Panc1 (cell line): ENCODE measurements around the gene PRXL2B. TPM values are rescaled to one million over a fixed set of nuclear protein-coding genes. Genes with fewer than 3 reads are reported as not detected.

Source experiments
- ATAC-seq: fragments of 200-7000 bp; cut with Tn5 transposase; 2 replicates; pipeline ENCODE4 v1.9.1; 2020; ENCODE audit warnings: mild to moderate bottlenecking, moderate library complexity
- BruUV-seq: library from RNA; stranded (reverse); fragments of 400-500 nt; replicated peaks from 2 replicates; lab custom pipeline; 2021; lab: Mats Ljungman, UMichigan
- CTCF ChIA-PET: fragments of 300-600 bp; sonication (Branson Sonifier 250); formaldehyde crosslinking; loops from one replicate; lab custom pipeline; 2022; ENCODE audit warnings: antibody characterized with exemption; lab: Charles Lee
- POLR2A ChIA-PET: fragments of 300-600 bp; sonication (Branson Sonifier 250); formaldehyde crosslinking; loops from one replicate; lab custom pipeline; 2022; ENCODE audit warnings: antibody characterized with exemption; lab: Charles Lee
- DNase-seq: peaks from one replicate; pipeline ENCODE4 v3.0.0-alpha.2; 2010; ENCODE audit warnings: low read depth, low spot score
- H3K27ac ChIP-seq: 2 replicates; pipeline ENCODE4 v1.5.1; 2011; ENCODE audit warnings: mild to moderate bottlenecking, low read length, inconsistent platforms
- H3K27me3 ChIP-seq: fragments of 200-500 bp; sonication (Bioruptor generic); 2 replicates; pipeline ENCODE4 v1.6.0; 2014; ENCODE audit warnings: low read length, inconsistent platforms; ENCODE audit not compliant: control insufficient read depth, insufficient read depth
- H3K36me3 ChIP-seq: fragments of 200-500 bp; sonication (Bioruptor generic); 2 replicates; pipeline ENCODE4 v1.5.1; 2014; ENCODE audit warnings: inconsistent platforms, mild to moderate bottlenecking, low read length, moderate library complexity; ENCODE audit not compliant: control insufficient read depth, insufficient read depth
- H3K4me1 ChIP-seq: 2 replicates; pipeline ENCODE4 v1.5.1; 2011; ENCODE audit warnings: inconsistent platforms, mild to moderate bottlenecking, low read length, moderate library complexity; ENCODE audit not compliant: control insufficient read depth, insufficient read depth
- H3K4me3 ChIP-seq, 2 experiments: 2 replicates each; pipeline ENCODE4 v1.5.1; 2011 to 2012; ENCODE audit warnings: low read depth in 2 of 2, low read length in 2 of 2, mild to moderate bottlenecking in 2 of 2, inconsistent platforms in 1 of 2, moderate library complexity in 1 of 2
- H3K9me3 ChIP-seq: fragments of 200-500 bp; sonication (Bioruptor generic); 2 replicates; pipeline ENCODE4 v1.5.1; 2014; ENCODE audit warnings: low read depth, mild to moderate bottlenecking, inconsistent platforms, low read length, moderate library complexity; ENCODE audit not compliant: control insufficient read depth, insufficient read depth
- CTCF ChIP-seq: fragments of 450-650 bp; IDR thresholded peaks from 2 replicates; pipeline ENCODE4 v1.5.1; 2017; ENCODE audit warnings: mild to moderate bottlenecking
- POLR2AphosphoS5 ChIP-seq: IDR thresholded peaks from 2 replicates; pipeline ENCODE4 v1.6.1; 2012; ENCODE audit warnings: mild to moderate bottlenecking, low read depth, low read length, moderate library complexity
- SIN3A ChIP-seq: IDR thresholded peaks from 2 replicates; pipeline ENCODE4 v1.6.1; 2012; ENCODE audit warnings: low read depth, mild to moderate bottlenecking, low read length, moderate library complexity, borderline replicate concordance; ENCODE audit not compliant: insufficient read depth
- TCF7L2 ChIP-seq: IDR thresholded peaks from 2 replicates; pipeline ENCODE4 v1.6.1; 2011; ENCODE audit warnings: mild to moderate bottlenecking, low read depth, low read length, inconsistent platforms
- in situ Hi-C: cut with HindIII; loops from 2 replicates; pipeline ENCODE4 v1.10.0; 2016; ENCODE audit warnings: low sequenced_read_pairs, low pct_unique_long_range_greater_than_20kb
- intact Hi-C: fragments of 100-400 bp; cut with micrococcal nuclease; formaldehyde crosslinking; loops from one replicate; pipeline ENCODE4 v1.10.0; 2022; ENCODE audit not compliant: unreplicated experiment
- total RNA-seq: library from RNA; stranded (reverse); gene quantifications from one replicate; pipeline ENCODE4 v1.2.1, GENCODE V29; 2021; ENCODE audit not compliant: unreplicated experiment
- TF ChIP-seq, protein P1 (sequence below), 2 experiments: IDR thresholded peaks; 2 replicates each; pipeline ENCODE4 v1.6.1; 2011 to 2012; ENCODE audit warnings: low read depth in 2 of 2, control low read depth in 1 of 2, low read length in 1 of 2, mild to moderate bottlenecking in 1 of 2, moderate library complexity in 1 of 2; ENCODE audit not compliant: insufficient read depth in 1 of 2

Gene PRXL2B
- total RNA-seq, 1 experiment from 2014 or later = 17.0 TPM

DNA sequence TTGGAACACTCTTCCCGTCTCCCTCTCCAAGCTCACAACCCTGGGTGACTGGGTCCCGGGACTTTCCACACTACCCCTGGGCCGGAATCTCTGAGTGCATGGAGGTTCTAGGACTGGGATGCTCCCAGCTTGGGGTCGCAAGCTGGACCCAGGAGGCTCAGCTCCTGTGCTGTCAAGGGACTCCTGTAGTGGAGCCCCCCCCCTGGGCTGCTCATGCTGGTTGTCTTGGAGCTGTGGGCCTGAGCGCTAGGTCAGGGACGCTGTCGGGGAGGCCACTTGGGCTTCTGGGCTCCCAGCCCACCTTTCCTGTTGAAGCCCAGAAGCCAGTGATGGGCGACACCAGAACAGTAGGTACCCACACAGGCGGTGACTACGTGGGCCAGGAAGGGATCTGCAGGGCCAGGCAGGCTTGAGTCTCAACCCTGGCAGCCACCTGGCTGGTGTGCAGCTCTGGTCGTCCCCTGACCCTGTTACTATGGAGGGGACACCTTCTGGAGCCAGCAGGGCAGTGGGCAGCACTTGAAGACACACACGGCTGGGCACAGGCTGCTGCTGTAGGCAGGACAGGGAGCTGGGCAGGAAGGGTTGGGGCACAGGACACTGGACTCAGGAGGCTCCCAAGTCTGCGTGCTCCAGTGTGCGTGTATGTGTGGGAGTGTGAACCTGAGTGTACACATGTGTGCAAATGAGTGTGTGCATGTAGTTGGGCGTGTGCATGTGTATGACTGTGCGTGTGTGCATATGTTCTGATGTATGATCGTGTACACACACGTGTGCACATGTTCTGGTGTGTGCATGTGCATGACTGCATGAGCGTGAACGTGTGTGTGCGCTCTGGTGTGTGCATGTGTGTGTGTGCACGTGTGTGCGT lies 43.3 kb downstream of the PRXL2B start:
- CTCF ChIA-PET = interaction anchor here (0.6 kb wide), 1 partner anchor 44 kb away, joined by 3 read pairs; the partner anchor contains the start of gene PRXL2B
- POLR2A ChIA-PET = no interaction called here
- no peak for DNase-seq
- no peak overlapping the region for H3K27ac ChIP-seq
- H3K4me3 ChIP-seq = no peak overlapping the region
- in situ Hi-C loops = no loop called here
- peaks cover 4% of the 10 kb centered on the region; the same call in 1 of the 2 replicates for H3K4me1 ChIP-seq
- TF ChIP-seq, protein P1, sequence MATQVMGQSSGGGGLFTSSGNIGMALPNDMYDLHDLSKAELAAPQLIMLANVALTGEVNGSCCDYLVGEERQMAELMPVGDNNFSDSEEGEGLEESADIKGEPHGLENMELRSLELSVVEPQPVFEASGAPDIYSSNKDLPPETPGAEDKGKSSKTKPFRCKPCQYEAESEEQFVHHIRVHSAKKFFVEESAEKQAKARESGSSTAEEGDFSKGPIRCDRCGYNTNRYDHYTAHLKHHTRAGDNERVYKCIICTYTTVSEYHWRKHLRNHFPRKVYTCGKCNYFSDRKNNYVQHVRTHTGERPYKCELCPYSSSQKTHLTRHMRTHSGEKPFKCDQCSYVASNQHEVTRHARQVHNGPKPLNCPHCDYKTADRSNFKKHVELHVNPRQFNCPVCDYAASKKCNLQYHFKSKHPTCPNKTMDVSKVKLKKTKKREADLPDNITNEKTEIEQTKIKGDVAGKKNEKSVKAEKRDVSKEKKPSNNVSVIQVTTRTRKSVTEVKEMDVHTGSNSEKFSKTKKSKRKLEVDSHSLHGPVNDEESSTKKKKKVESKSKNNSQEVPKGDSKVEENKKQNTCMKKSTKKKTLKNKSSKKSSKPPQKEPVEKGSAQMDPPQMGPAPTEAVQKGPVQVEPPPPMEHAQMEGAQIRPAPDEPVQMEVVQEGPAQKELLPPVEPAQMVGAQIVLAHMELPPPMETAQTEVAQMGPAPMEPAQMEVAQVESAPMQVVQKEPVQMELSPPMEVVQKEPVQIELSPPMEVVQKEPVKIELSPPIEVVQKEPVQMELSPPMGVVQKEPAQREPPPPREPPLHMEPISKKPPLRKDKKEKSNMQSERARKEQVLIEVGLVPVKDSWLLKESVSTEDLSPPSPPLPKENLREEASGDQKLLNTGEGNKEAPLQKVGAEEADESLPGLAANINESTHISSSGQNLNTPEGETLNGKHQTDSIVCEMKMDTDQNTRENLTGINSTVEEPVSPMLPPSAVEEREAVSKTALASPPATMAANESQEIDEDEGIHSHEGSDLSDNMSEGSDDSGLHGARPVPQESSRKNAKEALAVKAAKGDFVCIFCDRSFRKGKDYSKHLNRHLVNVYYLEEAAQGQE (IDR thresholded peaks at IDR 0.05; ENCODE audit: insufficient read depth in 1 of 2, low read depth in 2 of 2, low read length in 1 of 2) = no peak
- TF ChIP-seq SIN3A (no peak), POLR2AphosphoS5 (no peak), TCF7L2 (no peak), CTCF (no peak)
- BruUV-seq = no TSS peak
- ATAC-seq = peak; percentile 20; the same call in 1 of the 2 replicates
- H3K27me3 ChIP-seq = peaks cover 18% of the 10 kb centered on the region
- no peaks in the 10 kb centered on the region for H3K9me3 ChIP-seq
- no peaks in the 10 kb centered on the region for H3K36me3 ChIP-seq
- intact Hi-C loops = no loop called here

DNA sequence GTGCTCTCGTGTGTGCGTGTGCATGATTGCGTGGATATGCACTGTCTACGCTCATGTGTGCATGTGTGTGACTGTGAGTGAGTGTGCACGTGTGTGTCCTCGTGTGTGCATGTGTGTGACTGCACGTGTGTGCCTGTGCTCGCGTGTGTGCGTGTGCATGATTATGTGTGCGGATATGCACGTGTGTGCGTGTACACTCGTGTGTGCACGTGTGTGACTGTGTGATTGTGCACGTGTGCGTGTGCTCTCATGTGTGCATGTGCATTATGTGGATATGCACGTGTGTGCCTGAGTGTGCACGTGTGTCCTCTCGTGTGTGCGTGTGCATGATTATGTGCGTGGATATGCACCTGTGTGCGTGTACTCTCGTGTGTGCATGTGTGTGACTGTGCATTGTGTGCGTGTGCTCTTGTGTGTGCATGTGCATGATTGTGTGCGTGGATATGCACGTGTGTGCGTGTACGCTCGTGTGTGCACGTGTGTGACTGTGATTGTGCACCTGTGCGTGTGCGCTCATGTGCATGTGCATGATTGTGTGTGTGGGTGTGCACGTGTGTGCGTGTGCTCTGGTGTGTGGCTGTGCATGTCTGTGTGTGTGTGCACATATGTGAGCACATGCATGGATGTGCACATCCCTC lies 44.0 kb downstream of the PRXL2B start:
- no peaks in the 10 kb centered on the region for H3K9me3 ChIP-seq
- peaks cover 4% of the 10 kb centered on the region; the same call in 1 of the 2 replicates for H3K4me1 ChIP-seq
- H3K27me3 ChIP-seq = peaks cover 18% of the 10 kb centered on the region
- in situ Hi-C loops (no loop called here), intact Hi-C loops (no loop called here)
- BruUV-seq = no TSS peak
- ATAC-seq = no peak
- no peak for DNase-seq
- no peak overlapping the region for H3K4me3 ChIP-seq
- H3K27ac ChIP-seq = no peak overlapping the region
- ChIA-PET CTCF (interaction anchor here (0.6 kb wide), 1 partner anchor 44 kb away, joined by 3 read pairs; the partner anchor contains the start of gene PRXL2B), POLR2A (no interaction called here)
- H3K36me3 ChIP-seq = no peaks in the 10 kb centered on the region
- TF ChIP-seq, protein P1 (IDR thresholded peaks at IDR 0.05; ENCODE audit: insufficient read depth in 1 of 2, low read depth in 2 of 2, low read length in 1 of 2) = no peak
- TF ChIP-seq SIN3A (no peak), POLR2AphosphoS5 (no peak), CTCF (no peak), TCF7L2 (no peak)
